Left lung (tissue), 10 donors: ENCODE data around the gene PTPN13. TPM values are rescaled to one million over a fixed set of nuclear protein-coding genes. Genes with fewer than 3 reads are reported as not detected.

Source experiments
- ATAC-seq: fragments of 200-7000 bp; cut with Tn5 transposase; one replicate; pipeline ENCODE4 v1.9.1; 2020; ENCODE audit warnings: moderate library complexity
- DNase-seq, 4 donors: peaks; one replicate each; pipeline ENCODE4 v3.0.0-alpha.2; 2013 to 2020
- H3K27ac ChIP-seq, 2 donors: fragments of 200-600 bp; sonication (generic) in 1 of 2; one replicate each; pipeline versions ENCODE4 v1.5.0 to v1.8.0; 2020 to 2021
- H3K27me3 ChIP-seq, 2 donors: fragments of 200-600 bp; sonication (generic) in 1 of 2; one replicate each; pipeline versions ENCODE4 v1.5.0 to v1.8.0; 2020 to 2021
- H3K36me3 ChIP-seq, 2 donors: fragments of 200-600 bp; sonication (generic) in 1 of 2; one replicate each; pipeline versions ENCODE4 v1.5.0 to v1.8.0; 2020 to 2021
- H3K4me1 ChIP-seq, 2 donors: fragments of 200-600 bp; one replicate each; pipeline ENCODE4 v1.8.0; 2021
- H3K4me3 ChIP-seq, 2 donors: fragments of 200-600 bp; sonication (generic) in 1 of 2; one replicate each; pipeline versions ENCODE4 v1.5.0 to v1.8.0; 2020 to 2021; ENCODE audit warnings: mild to moderate bottlenecking in 1 of 2
- H3K9me3 ChIP-seq, 2 donors: fragments of 200-600 bp; sonication (generic) in 1 of 2; one replicate each; pipeline versions ENCODE4 v1.5.0 to v1.8.0; 2020 to 2021
- CTCF ChIP-seq, 2 donors: fragments of 200-600 bp; sonication (generic) in 1 of 2; IDR thresholded peaks; one replicate each; pipeline versions ENCODE4 v1.5.0 to v1.8.0; 2021; ENCODE audit warnings: antibody characterized with exemption in 2 of 2
- intact Hi-C, 2 donors: fragments of 100-400 bp; cut with DNase I; formaldehyde crosslinking; loops; one replicate each; pipeline versions ENCODE4 v1.11.2 to v1.14.2; 2022
- polyA plus RNA-seq, 6 donors: library from polyadenylated mRNA; unstranded; fragments of 120-200 nt; gene quantifications; one replicate each; pipeline ENCODE4 v1.2.1, GENCODE V29; 2013; ENCODE audit not compliant: insufficient read length in 6 of 6
- total RNA-seq, 2 donors: library from RNA; stranded (reverse); fragmentation: NEBNext Ultra II Directional; extraction: Animal tissue kit (Norgen Biotek cat#: 25700); gene quantifications; one replicate each; pipeline ENCODE4 v1.2.1, GENCODE V29; 2021
- donor health status: DM: no; HTN: yes; CAD: no.
- donor health status: DM: no; HTN: no; CAD: no.

PTPN13 gene
- total and polyA plus RNA-seq, 8 donors = 59.0 to 159 (median 95.6) TPM

- no peak overlapping the region for H3K4me3 ChIP-seq
- no peak for DNase-seq
- no peak for TF ChIP-seq CTCF (IDR thresholded peaks at IDR 0.05)
- no peaks in the 10 kb centered on the region for H3K4me1 ChIP-seq
- intact Hi-C loops = no loop called here
- H3K27ac ChIP-seq = no peak overlapping the region
- no peaks in the 10 kb centered on the region for H3K9me3 ChIP-seq
- ATAC-seq = no peak
- no peaks in the 10 kb centered on the region for H3K36me3 ChIP-seq
- H3K27me3 ChIP-seq = no peaks in the 10 kb centered on the region
These were observed 25.5 kb downstream of the PTPN13 start for GRCh38 chr4:86619656-86620055.

GRCh38 chr4:86621435-86621834 is 27.3 kb downstream of the PTPN13 start:
- intact Hi-C loops = no loop called here
- no peak overlapping the region for H3K27ac ChIP-seq
- no peaks in the 10 kb centered on the region for H3K9me3 ChIP-seq
- ATAC-seq (no peak), DNase-seq (no peak)
- H3K27me3 ChIP-seq = no peaks in the 10 kb centered on the region
- TF ChIP-seq CTCF (IDR thresholded peaks at IDR 0.05) = no peak
- no peaks in the 10 kb centered on the region for H3K4me1 ChIP-seq
- H3K36me3 ChIP-seq = no peaks in the 10 kb centered on the region
- no peak overlapping the region for H3K4me3 ChIP-seq

DNA sequence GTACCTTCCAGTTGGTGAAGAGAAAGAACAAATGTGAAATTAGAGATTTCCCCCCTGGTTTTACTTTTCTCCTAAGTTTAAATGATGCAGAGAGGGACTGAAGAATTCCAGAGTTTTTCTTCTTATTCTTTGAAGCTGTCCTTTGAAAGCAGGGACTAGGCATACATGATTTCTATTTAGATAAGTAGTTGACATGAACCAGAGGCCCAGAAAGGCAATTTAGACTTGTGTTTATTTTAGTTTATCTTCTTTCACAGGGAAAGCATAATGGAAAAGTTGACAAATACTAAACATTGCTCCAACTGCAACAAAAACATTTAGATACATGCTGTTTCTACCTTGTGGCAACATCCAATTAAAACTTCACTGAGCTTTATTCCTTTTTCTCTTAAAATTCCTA is 32.0 kb downstream of the PTPN13 start:
- intact Hi-C loops = no loop called here
- no peaks in the 10 kb centered on the region for H3K27me3 ChIP-seq
- DNase-seq = no peak
- no peak overlapping the region for H3K4me3 ChIP-seq
- TF ChIP-seq CTCF (IDR thresholded peaks at IDR 0.05) = no peak
- H3K4me1 ChIP-seq = no peaks in the 10 kb centered on the region
- H3K36me3 ChIP-seq = no peaks in the 10 kb centered on the region
- H3K27ac ChIP-seq = no peak overlapping the region
- no peak for ATAC-seq
- H3K9me3 ChIP-seq = no peaks in the 10 kb centered on the region

DNA sequence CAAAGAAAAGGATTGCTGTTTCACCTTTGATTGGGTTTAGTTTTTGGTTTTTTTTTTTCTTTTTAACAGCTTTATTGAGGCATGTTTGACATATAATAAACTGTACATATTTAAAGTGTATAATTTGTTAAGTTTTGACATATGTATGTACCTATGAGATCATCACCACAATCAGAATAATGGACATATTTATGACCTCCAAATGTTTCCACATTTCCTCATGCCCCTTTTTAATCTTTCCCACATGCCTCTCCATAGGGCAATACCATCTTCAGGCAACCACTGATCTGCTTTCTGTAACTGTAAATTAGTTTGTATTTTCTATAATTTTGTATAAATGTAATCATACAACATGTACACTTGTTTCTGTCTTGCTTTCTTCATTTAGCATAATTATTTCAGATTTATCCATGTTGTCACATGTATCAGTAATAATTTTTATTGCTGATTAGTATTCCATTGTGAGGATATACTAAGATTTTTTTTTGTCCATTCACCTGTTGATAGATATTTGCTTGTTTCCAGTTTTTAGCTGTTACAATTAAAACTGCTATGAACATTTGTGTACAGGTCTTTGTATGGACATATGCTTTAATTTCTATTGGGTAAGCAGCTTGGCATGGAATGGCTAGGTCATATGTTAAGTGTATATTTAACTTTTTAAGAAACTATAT is 33.5 kb downstream of the PTPN13 start:
- Histone ChIP-seq H3K27ac (no peak overlapping the region), H3K36me3 (no peaks in the 10 kb centered on the region), H3K27me3 (no peaks in the 10 kb centered on the region), H3K4me1 (no peaks in the 10 kb centered on the region), H3K4me3 (no peak overlapping the region), H3K9me3 (no peaks in the 10 kb centered on the region)
- DNase-seq = no peak
- TF ChIP-seq CTCF (IDR thresholded peaks at IDR 0.05) = no peak
- no peak for ATAC-seq
- intact Hi-C loops = no loop called here

- Histone ChIP-seq H3K4me1 (no peaks in the 10 kb centered on the region), H3K36me3 (no peaks in the 10 kb centered on the region), H3K27ac (no peak overlapping the region), H3K9me3 (no peaks in the 10 kb centered on the region), H3K4me3 (no peak overlapping the region), H3K27me3 (no peaks in the 10 kb centered on the region)
- no peak for TF ChIP-seq CTCF (IDR thresholded peaks at IDR 0.05)
- intact Hi-C loops = no loop called here
- ATAC-seq (no peak), DNase-seq (no peak)
These were observed 36.5 kb downstream of the PTPN13 start for GRCh38 chr4:86630629-86631028.
